ENCODE measurements around the gene CCDC192.

DNA sequence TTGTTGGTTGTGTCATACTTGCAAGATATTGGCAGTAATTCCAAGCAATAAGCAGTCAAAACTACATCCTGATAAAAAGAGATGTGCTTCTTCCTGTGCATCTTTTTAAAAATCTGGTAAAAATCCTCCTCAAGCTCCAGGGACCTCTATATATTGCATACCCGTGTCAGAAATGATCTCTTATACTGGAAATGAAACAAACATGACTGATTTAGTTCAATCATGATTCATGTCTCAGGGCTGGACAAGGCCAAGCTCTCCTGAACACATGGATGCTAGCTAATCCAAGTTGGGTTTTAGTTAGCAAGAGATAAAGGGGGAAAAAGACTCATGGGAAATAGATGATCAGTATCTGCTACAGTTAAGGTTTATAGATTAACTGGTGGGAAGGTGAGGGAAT lies 69.3 kb downstream of the CCDC192 start:
- TF ChIP-seq CTCF (IDR thresholded peaks at IDR 0.05) (no peak), POLR2AphosphoS5 (IDR thresholded peaks at IDR 0.05) (no peak)
